AG10803 (cell line): Measurements from ENCODE around the gene C1orf74.

Experiments
- DNase-seq: peaks from one replicate; pipeline ENCODE4 v3.0.0; 2010; ENCODE audit warnings: low read depth
- H3K4me3 ChIP-seq: 2 replicates; pipeline ENCODE4 v1.5.1; 2011; ENCODE audit warnings: mild to moderate bottlenecking, low read length, control low read depth
- CTCF ChIP-seq: conservative IDR thresholded peaks from 2 replicates; pipeline ENCODE4 v1.5.1; 2011; ENCODE audit warnings: mild to moderate bottlenecking, low read length, control low read depth, inconsistent platforms

Gene C1orf74

GRCh38 chr1:209759829-209760359 lies 24.5 kb downstream of the C1orf74 start:
- no peak overlapping the region for H3K4me3 ChIP-seq
- DNase-seq = no peak
- no peak for TF ChIP-seq CTCF

GRCh38 chr1:209758400-209758799 lies 26.0 kb downstream of the C1orf74 start:
- DNase-seq = no peak
- no peak for TF ChIP-seq CTCF

GRCh38 chr1:209756615-209757445 lies 27.5 kb downstream of the C1orf74 start:
- H3K4me3 ChIP-seq = no peak overlapping the region
- no peak for DNase-seq
- TF ChIP-seq CTCF = no peak

More at GRCh38 chr1:209758400-209758799, 26.0 kb downstream of the C1orf74 start:
- no peak overlapping the region for H3K4me3 ChIP-seq

GRCh38 chr1:209755926-209756614 lies 28.3 kb downstream of the C1orf74 start, which contains the start of gene TRAF3IP3:
Gene TRAF3IP3 (plus strand): TSS chr1:209756053. CDS start chr1:209760040, 3,987 bp downstream.
- H3K4me3 ChIP-seq = no peak within 1 kb of the TSS
- no peak for DNase-seq

GRCh38 chr1:209755256-209755655 lies 29.1 kb downstream of the C1orf74 start:
- DNase-seq = no peak
- no peak for TF ChIP-seq CTCF
- no peak overlapping the region for H3K4me3 ChIP-seq

More at GRCh38 chr1:209755926-209756614, 28.3 kb downstream of the C1orf74 start, which contains the start of gene TRAF3IP3:
- no peak for TF ChIP-seq CTCF

GRCh38 chr1:209752890-209753289 lies 31.5 kb downstream of the C1orf74 start:
- DNase-seq = no peak
- H3K4me3 ChIP-seq = no peak overlapping the region
- TF ChIP-seq CTCF = no peak
